Measurements from ENCODE around the gene CSRNP2. TPM values are rescaled to one million over a fixed set of nuclear protein-coding genes. Genes with fewer than 3 reads are reported as not detected.
A peak's percentile ranks its signal among the peaks of the same experiment; 100 is the strongest.

The CSRNP2 gene
- total RNA-seq, 1 experiment from 2014 or later: 18.9 TPM

- POLR2A ChIA-PET (ENCODE audit: unreplicated experiment): no interaction called here
- no TSS peak for BruUV-seq (replicated peaks)
- peak; percentile 32 for DNase-seq
These were observed 17.9 kb downstream of the CSRNP2 start for GRCh38 chr12:51065530-51065929.

GRCh38 chr12:51062631-51063397 is 20.6 kb downstream of the CSRNP2 start:
- H3K9me3 ChIP-seq (ENCODE audit: low read length): no peaks in the 10 kb centered on the region
- POLR2A ChIA-PET (ENCODE audit: unreplicated experiment): no interaction called here
- H4K20me1 ChIP-seq (ENCODE audit: low read length): no peaks in the 10 kb centered on the region
- H3K9me2 ChIP-seq (replicated peaks; ENCODE audit: low read length): no peaks in the 10 kb centered on the region
- intact Hi-C loops (cut with micrococcal nuclease): no loop called here
- peaks cover 74% of the 10 kb centered on the region for H3K36me3 ChIP-seq (ENCODE audit: low read depth, low read length)
- no peak for TF ChIP-seq EZH2 (IDR thresholded peaks at IDR 0.05; ENCODE audit: low read length, unreplicated experiment)
- TF ChIP-seq EZH2phosphoT487 (IDR thresholded peaks at IDR 0.05; ENCODE audit: borderline replicate concordance, low read length): no peak
- TF ChIP-seq CTCF (conservative IDR thresholded peaks at IDR 0.05; ENCODE audit: low read depth, low read length): no peak
- DNase-seq: no peak
- CTCF ChIA-PET: no interaction called here
- no TSS peak for BruUV-seq (replicated peaks)
- no peaks in the 10 kb centered on the region for H3K27me3 ChIP-seq (ENCODE audit: low read length)
- no peak overlapping the region for H2AFZ ChIP-seq (ENCODE audit: low read length)
- ATAC-seq: no peak
- no peaks in the 10 kb centered on the region for H3K4me1 ChIP-seq (ENCODE audit: insufficient read depth, low read length)
- H3K9ac ChIP-seq (ENCODE audit: low read length): no peak overlapping the region
- no peaks in the 10 kb centered on the region for H3F3A ChIP-seq (ENCODE audit: low read length, unreplicated experiment)
- no peak overlapping the region for H3K27ac ChIP-seq (ENCODE audit: low read length)
- H3K4me3 ChIP-seq (ENCODE audit: low read length): no peak overlapping the region
- no peak overlapping the region for H3K4me2 ChIP-seq (ENCODE audit: low read length)
- no peaks in the 10 kb centered on the region for H3K79me2 ChIP-seq (ENCODE audit: low read length)

More at GRCh38 chr12:51065530-51065929, 17.9 kb downstream of the CSRNP2 start:
- Histone ChIP-seq H3K27me3 (ENCODE audit: low read length) (no peaks in the 10 kb centered on the region), H3K79me2 (ENCODE audit: low read length) (no peaks in the 10 kb centered on the region), H3K27ac (ENCODE audit: low read length) (no peak overlapping the region), H3K9me2 (replicated peaks; ENCODE audit: low read length) (no peaks in the 10 kb centered on the region), H4K20me1 (ENCODE audit: low read length) (no peaks in the 10 kb centered on the region), H2AFZ (ENCODE audit: low read length) (no peak overlapping the region), H3K4me1 (ENCODE audit: insufficient read depth, low read length) (no peaks in the 10 kb centered on the region), H3K9me3 (ENCODE audit: low read length) (no peaks in the 10 kb centered on the region), H3K36me3 (ENCODE audit: low read depth, low read length) (peaks cover 66% of the 10 kb centered on the region), H3K4me3 (ENCODE audit: low read length) (no peak overlapping the region), H3F3A (ENCODE audit: low read length, unreplicated experiment) (no peaks in the 10 kb centered on the region), H3K9ac (ENCODE audit: low read length) (no peak overlapping the region), H3K4me2 (ENCODE audit: low read length) (no peak overlapping the region)
- CTCF ChIA-PET: no interaction called here
- intact Hi-C loops (cut with micrococcal nuclease): no loop called here
- TF ChIP-seq EZH2 (IDR thresholded peaks at IDR 0.05; ENCODE audit: low read length, unreplicated experiment) (no peak), CTCF (conservative IDR thresholded peaks at IDR 0.05; ENCODE audit: low read depth, low read length) (no peak), EZH2phosphoT487 (IDR thresholded peaks at IDR 0.05; ENCODE audit: borderline replicate concordance, low read length) (no peak)
- ATAC-seq: peak; percentile 64

GRCh38 chr12:51059086-51059485 is 24.3 kb downstream of the CSRNP2 start:
- no peak for ATAC-seq
- H2AFZ ChIP-seq (ENCODE audit: low read length): no peak overlapping the region
- intact Hi-C loops (cut with micrococcal nuclease): no loop called here
- ChIA-PET CTCF (no interaction called here), POLR2A (ENCODE audit: unreplicated experiment) (no interaction called here)
- no peaks in the 10 kb centered on the region for H3K9me2 ChIP-seq (replicated peaks; ENCODE audit: low read length)
- H3K36me3 ChIP-seq (ENCODE audit: low read depth, low read length): peaks cover 71% of the 10 kb centered on the region
- H3K79me2 ChIP-seq (ENCODE audit: low read length): no peaks in the 10 kb centered on the region
- no peaks in the 10 kb centered on the region for H3K9me3 ChIP-seq (ENCODE audit: low read length)
- H3K27me3 ChIP-seq (ENCODE audit: low read length): no peaks in the 10 kb centered on the region
- H3K4me2 ChIP-seq (ENCODE audit: low read length): no peak overlapping the region
- TF ChIP-seq CTCF (conservative IDR thresholded peaks at IDR 0.05; ENCODE audit: low read depth, low read length): no peak
- no peak for TF ChIP-seq EZH2phosphoT487 (IDR thresholded peaks at IDR 0.05; ENCODE audit: borderline replicate concordance, low read length)
- no peak for TF ChIP-seq EZH2 (IDR thresholded peaks at IDR 0.05; ENCODE audit: low read length, unreplicated experiment)
- no peaks in the 10 kb centered on the region for H3F3A ChIP-seq (ENCODE audit: low read length, unreplicated experiment)
- BruUV-seq (replicated peaks): no TSS peak
- H3K4me3 ChIP-seq (ENCODE audit: low read length): no peak overlapping the region
- H3K4me1 ChIP-seq (ENCODE audit: insufficient read depth, low read length): peaks cover 7% of the 10 kb centered on the region; the same call in 1 of the 2 replicates
- no peak overlapping the region for H3K27ac ChIP-seq (ENCODE audit: low read length)
- DNase-seq: no peak
- no peak overlapping the region for H3K9ac ChIP-seq (ENCODE audit: low read length)
- H4K20me1 ChIP-seq (ENCODE audit: low read length): no peaks in the 10 kb centered on the region

Measured in PC-3 (cell line).